HCT116 (cell line): ENCODE data around the gene BSND. TPM values are rescaled to one million over a fixed set of nuclear protein-coding genes. Genes with fewer than 3 reads are reported as not detected.

Source experiments
- ATAC-seq: fragments of 200-7000 bp; cut with Tn5 transposase; 2 replicates; pipeline ENCODE4 v1.9.1; 2020; ENCODE audit warnings: mild to moderate bottlenecking, moderate library complexity
- BruUV-seq: library from RNA; stranded (reverse); fragments of 400-500 nt; replicated peaks from 2 replicates; lab custom pipeline; 2021; lab: Mats Ljungman, UMichigan
- CTCF ChIA-PET: fragments of 300-600 bp; sonication (Branson Sonifier 250); formaldehyde crosslinking; loops from one replicate; lab custom pipeline; 2021; ENCODE audit warnings: antibody characterized with exemption; lab: Charles Lee
- POLR2A ChIA-PET: fragments of 300-600, 350-600 bp; sonication (Branson Sonifier 250); formaldehyde crosslinking; loops from one replicate; lab custom pipeline; 2021; ENCODE audit warnings: antibody characterized with exemption; lab: Charles Lee
- RAD21 ChIA-PET, 2 experiments: fragments of 300-600 bp; sonication (Branson Sonifier 250); formaldehyde crosslinking; loops; one replicate each; lab custom pipeline; 2023; ENCODE audit warnings: low total read pairs in 2 of 2; ENCODE audit not compliant: uncharacterized antibody in 2 of 2, unreplicated experiment in 2 of 2, low non-redundant PET in 1 of 2; lab: Charles Lee
- DNase-seq: peaks from one replicate; pipeline ENCODE4 v3.0.0-alpha.2; 2010; ENCODE audit warnings: low read depth, low spot score
- H2AFZ ChIP-seq: fragments of 200-600 bp; shearing (Covaris generic), sonication (generic); 2 replicates; pipeline ENCODE4 v1.6.1; 2017; ENCODE audit warnings: low read depth, mixed run types, mixed read lengths, antibody characterized with exemption, low read length; ENCODE audit not compliant: poor library complexity, severe bottlenecking
- H3K27ac ChIP-seq: 2 replicates; pipeline ENCODE4 v1.5.1; 2012; ENCODE audit warnings: low read depth, low read length
- H3K27me3 ChIP-seq: fragments of 200-600 bp; sonication (generic); 2 replicates; pipeline ENCODE4 v1.6.1; 2016; ENCODE audit warnings: mixed run types, low read length, mixed read lengths; ENCODE audit not compliant: insufficient read depth
- H3K36me3 ChIP-seq, 2 experiments: fragments of 200-500 bp in 1 of 2; fragments of 200-600 bp in 1 of 2; sonication (Bioruptor generic) in 1 of 2; sonication (generic) in 1 of 2; 2 replicates each; pipeline versions ENCODE4 v1.5.1 to v1.6.1; 2014 to 2016; ENCODE audit warnings: low read length in 2 of 2, inconsistent platforms in 1 of 2, mixed read lengths in 1 of 2, mixed run types in 1 of 2; ENCODE audit not compliant: insufficient read depth in 2 of 2, control insufficient read depth in 1 of 2
- H3K4me1 ChIP-seq, 2 experiments: fragments of 200-600 bp in 1 of 2; sonication (generic) in 1 of 2; 2 replicates each; pipeline versions ENCODE4 v1.5.1 to v1.6.1; 2012 to 2017; ENCODE audit warnings: low read length in 2 of 2, inconsistent platforms in 1 of 2, mild to moderate bottlenecking in 1 of 2, mixed read lengths in 1 of 2, mixed run types in 1 of 2, moderate library complexity in 1 of 2; ENCODE audit not compliant: insufficient read depth in 2 of 2, control insufficient read depth in 1 of 2
- H3K4me2 ChIP-seq: fragments of 200-600 bp; sonication (generic); 2 replicates; pipeline ENCODE4 v1.6.1; 2017; ENCODE audit warnings: mixed run types, low read length, mixed read lengths
- H3K4me3 ChIP-seq, 2 experiments: fragments of 200-600 bp in 1 of 2; sonication (generic) in 1 of 2; replicated peaks in 1 of 2; 2 replicates each; pipeline ENCODE4 v1.5.1; 2011 to 2016; ENCODE audit warnings: low read length in 2 of 2, control low read depth in 1 of 2, low read depth in 1 of 2, mild to moderate bottlenecking in 1 of 2, mixed read lengths in 1 of 2, mixed run types in 1 of 2
- H3K79me2 ChIP-seq: fragments of 200-600 bp; sonication (generic); 2 replicates; pipeline ENCODE4 v1.6.1; 2017; ENCODE audit warnings: mild to moderate bottlenecking, mixed run types, low read length, moderate library complexity, mixed read lengths; ENCODE audit not compliant: insufficient read depth
- H3K9ac ChIP-seq: fragments of 200-600 bp; sonication (generic); 2 replicates; pipeline ENCODE4 v1.6.1; 2016; ENCODE audit warnings: low read length, mixed read lengths
- H3K9me2 ChIP-seq: fragments of 200-600 bp; sonication (generic), shearing (Covaris generic); 2 replicates; pipeline ENCODE4 v1.6.1; 2017; ENCODE audit warnings: mixed run types, mild to moderate bottlenecking, moderate library complexity; ENCODE audit not compliant: insufficient read depth
- H3K9me3 ChIP-seq, 2 experiments: fragments of 200-500 bp in 1 of 2; fragments of 200-600 bp in 1 of 2; sonication (Bioruptor generic) in 1 of 2; sonication (generic) in 1 of 2; 2 replicates each; pipeline ENCODE4 v1.6.1; 2014 to 2017; ENCODE audit warnings: low read length in 2 of 2, mixed read lengths in 2 of 2, inconsistent platforms in 1 of 2, low read depth in 1 of 2, mild to moderate bottlenecking in 1 of 2, mixed run types in 1 of 2, moderate library complexity in 1 of 2; ENCODE audit not compliant: control insufficient read depth in 1 of 2, insufficient read depth in 1 of 2
- H4K20me1 ChIP-seq: fragments of 200-600 bp; sonication (generic), shearing (Covaris generic); 2 replicates; pipeline ENCODE4 v1.6.1; 2017; ENCODE audit warnings: mixed run types, mild to moderate bottlenecking, moderate library complexity; ENCODE audit not compliant: insufficient read depth
- CEBPB ChIP-seq: IDR thresholded peaks from 2 replicates; pipeline ENCODE4 v1.6.1; 2012; ENCODE audit warnings: low read depth
- ELF1 ChIP-seq: IDR thresholded peaks from 2 replicates; pipeline ENCODE4 v1.6.1; 2012; ENCODE audit warnings: low read depth, borderline replicate concordance
- EZH2 ChIP-seq: fragments of 200-600 bp; sonication (generic); IDR thresholded peaks from 2 replicates; pipeline ENCODE4 v1.6.1; 2017; ENCODE audit warnings: antibody characterized with exemption, mixed run types
- POLR2A ChIP-seq: IDR thresholded peaks from 2 replicates; pipeline ENCODE4 v1.7.0; 2011; ENCODE audit warnings: borderline replicate concordance; ENCODE audit not compliant: insufficient read depth, insufficient read length; ENCODE audit errors: extremely low read depth
- RAD21 ChIP-seq: IDR thresholded peaks from 2 replicates; pipeline ENCODE4 v1.6.1; 2012; ENCODE audit warnings: low read depth, mild to moderate bottlenecking
- SIN3A ChIP-seq: IDR thresholded peaks from 2 replicates; pipeline ENCODE4 v1.6.1; 2012; ENCODE audit warnings: low read depth
- SP1 ChIP-seq: IDR thresholded peaks from 2 replicates; pipeline ENCODE4 v1.6.1; 2012; ENCODE audit warnings: low read depth
- SRF ChIP-seq: IDR thresholded peaks from 2 replicates; pipeline ENCODE4 v1.6.1; 2012; ENCODE audit warnings: low read depth
- ZFX ChIP-seq: fragments of 450-650 bp; IDR thresholded peaks from 2 replicates; pipeline ENCODE4 v1.6.1; 2017
- ZNF274 ChIP-seq: fragments of 200-500 bp; sonication (Bioruptor generic); IDR thresholded peaks from 2 replicates; pipeline ENCODE4 v1.6.1; 2014; ENCODE audit warnings: mild to moderate bottlenecking, low read depth, low read length, inconsistent platforms
- intact Hi-C: fragments of 100-400 bp; cut with micrococcal nuclease; formaldehyde crosslinking; loops from 2 replicates; pipeline ENCODE4 v1.10.0; 2022
- total RNA-seq: library from RNA; stranded (reverse); gene quantifications from one replicate; pipeline ENCODE4 v1.2.1, GENCODE V29; 2021; ENCODE audit not compliant: unreplicated experiment
- TF ChIP-seq, protein P1 (sequence below): IDR thresholded peaks from 2 replicates; pipeline ENCODE4 v1.6.1; 2012; ENCODE audit warnings: low read depth
- TF ChIP-seq, protein P2 (sequence below): IDR thresholded peaks from 2 replicates; pipeline ENCODE4 v1.6.1; 2012
- TF ChIP-seq, protein P3 (sequence below): IDR thresholded peaks from 2 replicates; pipeline ENCODE4 v1.6.1; 2012

BSND gene
- total RNA-seq, 1 experiment from 2014 or later = not detected

DNA sequence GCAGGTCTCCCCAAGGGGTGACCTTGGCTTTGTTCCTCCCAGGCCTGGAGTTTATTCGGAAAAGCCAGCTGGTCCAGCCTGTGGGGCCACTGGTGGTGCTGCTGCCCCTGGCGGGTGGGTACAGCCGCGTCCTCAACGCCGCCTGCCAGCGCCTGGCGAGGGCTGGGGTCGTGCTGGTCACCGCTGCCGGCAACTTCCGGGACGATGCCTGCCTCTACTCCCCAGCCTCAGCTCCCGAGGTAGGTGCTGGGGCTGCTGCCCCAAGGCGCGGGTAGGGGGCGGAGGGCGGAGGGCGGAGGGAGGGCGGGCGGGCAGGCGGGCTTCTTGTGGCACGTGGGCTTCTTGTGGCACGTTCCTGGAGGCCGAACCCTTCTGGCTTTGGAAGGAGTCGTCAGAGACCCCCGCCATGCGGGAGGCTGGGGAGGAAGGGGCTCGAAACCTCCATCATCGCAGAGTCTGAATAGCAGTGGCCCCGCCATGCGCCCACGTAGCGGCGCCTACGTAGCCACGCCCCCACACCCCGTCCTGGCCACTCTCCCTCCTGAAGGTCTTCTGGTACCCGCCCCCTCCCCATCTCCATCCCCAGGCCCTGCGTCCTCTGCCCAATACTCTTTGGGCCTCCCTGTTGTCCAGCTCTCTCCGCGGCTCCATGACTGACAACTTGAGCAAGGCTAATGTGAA, 57.4 kb downstream of the BSND start:
- CTCF ChIA-PET = no interaction called here
- H3K4me3 ChIP-seq = no peak overlapping the region
- H3K79me2 ChIP-seq = no peaks in the 10 kb centered on the region
- no peak overlapping the region for H3K27ac ChIP-seq
- H3K4me2 ChIP-seq = no peak overlapping the region
- H3K9me2 ChIP-seq = no peaks in the 10 kb centered on the region
- no peaks in the 10 kb centered on the region for H3K9me3 ChIP-seq
- no peak overlapping the region for H3K9ac ChIP-seq
- BruUV-seq = no TSS peak
- DNase-seq (no peak), ATAC-seq (no peak)
- POLR2A ChIA-PET = no interaction called here
- RAD21 ChIA-PET = no interaction called here
- peaks cover 0 to 13% of the 10 kb centered on the region in 2 experiments; a peak in 2 of 4 replicates for H3K36me3 ChIP-seq
- no peaks in the 10 kb centered on the region for H4K20me1 ChIP-seq
- TF ChIP-seq, protein P1, sequence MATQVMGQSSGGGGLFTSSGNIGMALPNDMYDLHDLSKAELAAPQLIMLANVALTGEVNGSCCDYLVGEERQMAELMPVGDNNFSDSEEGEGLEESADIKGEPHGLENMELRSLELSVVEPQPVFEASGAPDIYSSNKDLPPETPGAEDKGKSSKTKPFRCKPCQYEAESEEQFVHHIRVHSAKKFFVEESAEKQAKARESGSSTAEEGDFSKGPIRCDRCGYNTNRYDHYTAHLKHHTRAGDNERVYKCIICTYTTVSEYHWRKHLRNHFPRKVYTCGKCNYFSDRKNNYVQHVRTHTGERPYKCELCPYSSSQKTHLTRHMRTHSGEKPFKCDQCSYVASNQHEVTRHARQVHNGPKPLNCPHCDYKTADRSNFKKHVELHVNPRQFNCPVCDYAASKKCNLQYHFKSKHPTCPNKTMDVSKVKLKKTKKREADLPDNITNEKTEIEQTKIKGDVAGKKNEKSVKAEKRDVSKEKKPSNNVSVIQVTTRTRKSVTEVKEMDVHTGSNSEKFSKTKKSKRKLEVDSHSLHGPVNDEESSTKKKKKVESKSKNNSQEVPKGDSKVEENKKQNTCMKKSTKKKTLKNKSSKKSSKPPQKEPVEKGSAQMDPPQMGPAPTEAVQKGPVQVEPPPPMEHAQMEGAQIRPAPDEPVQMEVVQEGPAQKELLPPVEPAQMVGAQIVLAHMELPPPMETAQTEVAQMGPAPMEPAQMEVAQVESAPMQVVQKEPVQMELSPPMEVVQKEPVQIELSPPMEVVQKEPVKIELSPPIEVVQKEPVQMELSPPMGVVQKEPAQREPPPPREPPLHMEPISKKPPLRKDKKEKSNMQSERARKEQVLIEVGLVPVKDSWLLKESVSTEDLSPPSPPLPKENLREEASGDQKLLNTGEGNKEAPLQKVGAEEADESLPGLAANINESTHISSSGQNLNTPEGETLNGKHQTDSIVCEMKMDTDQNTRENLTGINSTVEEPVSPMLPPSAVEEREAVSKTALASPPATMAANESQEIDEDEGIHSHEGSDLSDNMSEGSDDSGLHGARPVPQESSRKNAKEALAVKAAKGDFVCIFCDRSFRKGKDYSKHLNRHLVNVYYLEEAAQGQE = no peak
- TF ChIP-seq RAD21 = no peak
- no peak for TF ChIP-seq SIN3A
- TF ChIP-seq ZFX = no peak
- TF ChIP-seq EZH2 = no peak
- no peak for TF ChIP-seq ZNF274
- no peak for TF ChIP-seq ELF1
- TF ChIP-seq, protein P2, sequence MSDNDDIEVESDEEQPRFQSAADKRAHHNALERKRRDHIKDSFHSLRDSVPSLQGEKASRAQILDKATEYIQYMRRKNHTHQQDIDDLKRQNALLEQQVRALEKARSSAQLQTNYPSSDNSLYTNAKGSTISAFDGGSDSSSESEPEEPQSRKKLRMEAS = no peak
- TF ChIP-seq CEBPB = no peak
- no peak for TF ChIP-seq SP1
- TF ChIP-seq, protein P3, sequence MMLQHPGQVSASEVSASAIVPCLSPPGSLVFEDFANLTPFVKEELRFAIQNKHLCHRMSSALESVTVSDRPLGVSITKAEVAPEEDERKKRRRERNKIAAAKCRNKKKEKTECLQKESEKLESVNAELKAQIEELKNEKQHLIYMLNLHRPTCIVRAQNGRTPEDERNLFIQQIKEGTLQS = no peak
- no peak for TF ChIP-seq SRF
- TF ChIP-seq POLR2A = no peak
- TF ChIP-seq, all 23 proteins: peak for 0
- Histone ChIP-seq H3K27me3 (no peaks in the 10 kb centered on the region), H3K4me1 (no peaks in the 10 kb centered on the region), H2AFZ (no peak overlapping the region)
- intact Hi-C loops = no loop called here
